Measurements from ENCODE around the gene INPP4A. TPM values are rescaled to one million over a fixed set of nuclear protein-coding genes. Genes with fewer than 3 reads are reported as not detected.

Gene INPP4A
- total RNA-seq, 1 donor from 2014 or later = 40.7 TPM

GRCh38 chr2:98459496-98460175 is 15.0 kb downstream of the INPP4A start:
- peaks cover 5% of the 10 kb centered on the region for H3K4me1 Mint-ChIP-seq
- H3K27ac Mint-ChIP-seq = no peak overlapping the region
- TF ChIP-seq CTCF (IDR thresholded peaks at IDR 0.05; ENCODE audit: unreplicated experiment) = no peak
- H3K4me3 Mint-ChIP-seq = no peak overlapping the region
- no peak for DNase-seq (ENCODE audit: low spot score in 2 of 2, unreplicated experiment in 2 of 2)
- H3K9me3 Mint-ChIP-seq = no peaks in the 10 kb centered on the region
- no peaks in the 10 kb centered on the region for H3K27me3 Mint-ChIP-seq (ENCODE audit: low read depth)
- H3K36me3 Mint-ChIP-seq = no peaks in the 10 kb centered on the region

GRCh38 chr2:98460573-98461497 is 16.2 kb downstream of the INPP4A start:
- Mint-ChIP-seq H3K36me3 (no peaks in the 10 kb centered on the region), H3K4me1 (peaks cover 8% of the 10 kb centered on the region), H3K27ac (no peak overlapping the region), H3K27me3 (ENCODE audit: low read depth) (no peaks in the 10 kb centered on the region), H3K4me3 (no peak overlapping the region), H3K9me3 (no peaks in the 10 kb centered on the region)
- DNase-seq (ENCODE audit: low spot score in 2 of 2, unreplicated experiment in 2 of 2) = no peak
- TF ChIP-seq CTCF (IDR thresholded peaks at IDR 0.05; ENCODE audit: unreplicated experiment) = no peak

- DNase-seq (ENCODE audit: low spot score in 2 of 2, unreplicated experiment in 2 of 2) = no peak
- Mint-ChIP-seq H3K9me3 (no peaks in the 10 kb centered on the region), H3K27ac (no peak overlapping the region), H3K4me3 (no peak overlapping the region), H3K4me1 (peaks cover 15% of the 10 kb centered on the region), H3K36me3 (no peaks in the 10 kb centered on the region), H3K27me3 (ENCODE audit: low read depth) (no peaks in the 10 kb centered on the region)
- no peak for TF ChIP-seq CTCF (IDR thresholded peaks at IDR 0.05; ENCODE audit: unreplicated experiment)
These were observed 16.9 kb downstream of the INPP4A start for GRCh38 chr2:98461498-98462049.

- H3K4me1 Mint-ChIP-seq = peaks cover 18% of the 10 kb centered on the region
- H3K4me3 Mint-ChIP-seq = no peak overlapping the region
- H3K9me3 Mint-ChIP-seq = no peaks in the 10 kb centered on the region
- H3K27ac Mint-ChIP-seq = no peak overlapping the region
- no peak for DNase-seq (ENCODE audit: low spot score in 2 of 2, unreplicated experiment in 2 of 2)
- TF ChIP-seq CTCF (IDR thresholded peaks at IDR 0.05; ENCODE audit: unreplicated experiment) = no peak
- H3K36me3 Mint-ChIP-seq = no peaks in the 10 kb centered on the region
- H3K27me3 Mint-ChIP-seq (ENCODE audit: low read depth) = no peaks in the 10 kb centered on the region
These were observed 18.4 kb downstream of the INPP4A start for GRCh38 chr2:98463081-98463481.

- peaks cover 18% of the 10 kb centered on the region for H3K4me1 Mint-ChIP-seq
- no peak overlapping the region for H3K4me3 Mint-ChIP-seq
These were observed 18.9 kb downstream of the INPP4A start for GRCh38 chr2:98463551-98463971.

More at GRCh38 chr2:98463551-98463971, 18.9 kb downstream of the INPP4A start:
- no peak for TF ChIP-seq CTCF (IDR thresholded peaks at IDR 0.05; ENCODE audit: unreplicated experiment)
- Mint-ChIP-seq H3K36me3 (no peaks in the 10 kb centered on the region), H3K27me3 (ENCODE audit: low read depth) (no peaks in the 10 kb centered on the region), H3K9me3 (no peaks in the 10 kb centered on the region), H3K27ac (no peak overlapping the region)
- no peak for DNase-seq (ENCODE audit: low spot score in 2 of 2, unreplicated experiment in 2 of 2)
